ENCODE measurements around the gene MYO16.

DNA sequence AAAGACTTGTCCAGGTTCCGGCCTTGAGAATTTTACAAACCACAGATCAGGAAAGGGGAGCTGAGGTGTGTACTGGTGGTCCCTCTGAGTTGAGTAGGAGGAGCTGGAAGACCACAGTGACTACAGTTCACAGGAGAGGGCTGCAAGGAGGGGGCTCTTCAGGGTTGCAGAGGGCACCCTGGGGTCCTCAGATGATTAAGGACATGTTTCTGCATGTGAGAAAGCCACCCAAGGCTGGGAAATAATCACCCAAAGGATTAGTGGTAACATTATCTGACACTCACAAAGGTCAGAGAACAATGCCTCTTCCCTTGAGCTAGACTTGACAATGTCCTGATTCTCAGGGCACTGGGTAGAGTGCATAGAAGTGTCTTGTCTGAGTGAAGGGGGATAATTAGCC, 616.6 kb downstream of the MYO16 start:
- TF ChIP-seq EZH2 (IDR thresholded peaks at IDR 0.05; ENCODE audit: borderline replicate concordance) (no peak), EZH2phosphoT487 (IDR thresholded peaks at IDR 0.05; ENCODE audit: low read depth, severe bottlenecking, unreplicated experiment) (no peak)
- TF ChIP-seq, protein P1, sequence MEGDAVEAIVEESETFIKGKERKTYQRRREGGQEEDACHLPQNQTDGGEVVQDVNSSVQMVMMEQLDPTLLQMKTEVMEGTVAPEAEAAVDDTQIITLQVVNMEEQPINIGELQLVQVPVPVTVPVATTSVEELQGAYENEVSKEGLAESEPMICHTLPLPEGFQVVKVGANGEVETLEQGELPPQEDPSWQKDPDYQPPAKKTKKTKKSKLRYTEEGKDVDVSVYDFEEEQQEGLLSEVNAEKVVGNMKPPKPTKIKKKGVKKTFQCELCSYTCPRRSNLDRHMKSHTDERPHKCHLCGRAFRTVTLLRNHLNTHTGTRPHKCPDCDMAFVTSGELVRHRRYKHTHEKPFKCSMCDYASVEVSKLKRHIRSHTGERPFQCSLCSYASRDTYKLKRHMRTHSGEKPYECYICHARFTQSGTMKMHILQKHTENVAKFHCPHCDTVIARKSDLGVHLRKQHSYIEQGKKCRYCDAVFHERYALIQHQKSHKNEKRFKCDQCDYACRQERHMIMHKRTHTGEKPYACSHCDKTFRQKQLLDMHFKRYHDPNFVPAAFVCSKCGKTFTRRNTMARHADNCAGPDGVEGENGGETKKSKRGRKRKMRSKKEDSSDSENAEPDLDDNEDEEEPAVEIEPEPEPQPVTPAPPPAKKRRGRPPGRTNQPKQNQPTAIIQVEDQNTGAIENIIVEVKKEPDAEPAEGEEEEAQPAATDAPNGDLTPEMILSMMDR (IDR thresholded peaks at IDR 0.05; ENCODE audit: poor library complexity), result no peak

Measured in hepatocyte (in vitro differentiated cells).